Peyer's patch (tissue), 4 donors: ENCODE results near the gene STAU1.

Experiments
- POLR2A ChIP-seq, 2 donors: fragments of 450-650 bp; IDR thresholded peaks; one replicate each; pipeline ENCODE4 v1.5.1; 2017; ENCODE audit warnings: antibody characterized with exemption in 2 of 2, mild to moderate bottlenecking in 2 of 2, moderate library complexity in 2 of 2
- TF ChIP-seq, protein P1 (sequence below), 6 experiments: fragments of 450-650 bp in 4 of 6; fragments of 200-600 bp in 2 of 6; sonication (generic) in 1 of 6; IDR thresholded peaks; one replicate each; pipeline ENCODE4 v1.5.1; 2017 to 2019; ENCODE audit warnings: antibody characterized with exemption in 6 of 6, mild to moderate bottlenecking in 3 of 6, moderate library complexity in 1 of 6

- TF ChIP-seq, protein P1, sequence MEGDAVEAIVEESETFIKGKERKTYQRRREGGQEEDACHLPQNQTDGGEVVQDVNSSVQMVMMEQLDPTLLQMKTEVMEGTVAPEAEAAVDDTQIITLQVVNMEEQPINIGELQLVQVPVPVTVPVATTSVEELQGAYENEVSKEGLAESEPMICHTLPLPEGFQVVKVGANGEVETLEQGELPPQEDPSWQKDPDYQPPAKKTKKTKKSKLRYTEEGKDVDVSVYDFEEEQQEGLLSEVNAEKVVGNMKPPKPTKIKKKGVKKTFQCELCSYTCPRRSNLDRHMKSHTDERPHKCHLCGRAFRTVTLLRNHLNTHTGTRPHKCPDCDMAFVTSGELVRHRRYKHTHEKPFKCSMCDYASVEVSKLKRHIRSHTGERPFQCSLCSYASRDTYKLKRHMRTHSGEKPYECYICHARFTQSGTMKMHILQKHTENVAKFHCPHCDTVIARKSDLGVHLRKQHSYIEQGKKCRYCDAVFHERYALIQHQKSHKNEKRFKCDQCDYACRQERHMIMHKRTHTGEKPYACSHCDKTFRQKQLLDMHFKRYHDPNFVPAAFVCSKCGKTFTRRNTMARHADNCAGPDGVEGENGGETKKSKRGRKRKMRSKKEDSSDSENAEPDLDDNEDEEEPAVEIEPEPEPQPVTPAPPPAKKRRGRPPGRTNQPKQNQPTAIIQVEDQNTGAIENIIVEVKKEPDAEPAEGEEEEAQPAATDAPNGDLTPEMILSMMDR (IDR thresholded peaks at IDR 0.05) = no peak
- TF ChIP-seq POLR2A (IDR thresholded peaks at IDR 0.05) = peak; percentile 46 to 81
These were observed at the start of gene STAU1 for GRCh38 chr20:49187851-49188641.
